K562 (cell line): ENCODE results near the gene ANKH. TPM values are rescaled to one million over a fixed set of nuclear protein-coding genes. Genes with fewer than 3 reads are reported as not detected.

Source experiments
- ATAC-seq: fragments of 200-7000 bp; cut with Tn5 transposase; 3 replicates; pipeline ENCODE4 v1.9.1; 2020; ENCODE audit warnings: moderate library complexity
- BruUV-seq: library from RNA; stranded (reverse); fragments of 400-500 nt; replicated peaks from 2 replicates; lab custom pipeline; 2021; lab: Mats Ljungman, UMichigan
- CTCF ChIA-PET: fragments of 300-600 bp; formaldehyde crosslinking; extraction: SDS; loops from one replicate; lab custom pipeline; 2021; ENCODE audit warnings: low intra/inter-chr PET ratio; lab: Yijun Ruan, JAX
- POLR2A ChIA-PET: fragments of 300-600, 350-650 bp; sonication (Branson Sonifier 250); formaldehyde crosslinking; extraction: SDS; loops from one replicate; lab custom pipeline; 2021; ENCODE audit warnings: antibody characterized with exemption, inconsistent platforms; lab: Yijun Ruan, JAX
- DNase-seq, 4 experiments: peaks; one replicate each; pipeline versions ENCODE4 v3.0.0 to v3.0.0-alpha.2; 2011 to 2018; ENCODE audit warnings: low spot score in 3 of 4, mixed read lengths in 3 of 4; ENCODE audit errors: extremely low read depth in 1 of 4
- FAIRE-seq: peaks from 2 replicates; lab custom pipeline; 2011; peaks lifted over from hg19 to GRCh38; lab: Jason Lieb, UNC
- H2AFZ ChIP-seq: 2 replicates; pipeline ENCODE4 v1.6.0; 2011; ENCODE audit warnings: low read depth, low read length, control low read depth, inconsistent platforms
- H3K27ac ChIP-seq: fragments of 200-600 bp; 3 replicates; pipeline ENCODE4 v1.8.0; 2011; ENCODE audit warnings: low read depth, mild to moderate bottlenecking, control low read depth, inconsistent platforms, low read length, moderate library complexity, mixed read lengths; ENCODE audit errors: extremely low read depth
- H3K27me3 ChIP-seq, 2 experiments: fragments of 300-600 bp in 1 of 2; 2 replicates in 1 of 2; 3 replicates in 1 of 2; pipeline versions ENCODE4 v1.6.0 to v1.8.0; 2011; ENCODE audit warnings: inconsistent platforms in 2 of 2, low read length in 2 of 2, mild to moderate bottlenecking in 1 of 2, mixed read lengths in 1 of 2, moderate library complexity in 1 of 2; ENCODE audit not compliant: control insufficient read depth in 2 of 2, insufficient read depth in 2 of 2
- H3K36me3 ChIP-seq: fragments of 300-600 bp; 3 replicates; pipeline ENCODE4 v1.8.0; 2011; ENCODE audit warnings: mild to moderate bottlenecking, low read length, inconsistent platforms; ENCODE audit not compliant: control insufficient read depth, insufficient read depth
- H3K4me1 ChIP-seq, 2 experiments: fragments of 200-600 bp in 1 of 2; replicated peaks in 1 of 2; 2 replicates in 1 of 2; 3 replicates in 1 of 2; pipeline versions ENCODE4 v1.5.1 to v1.8.0; 2011; ENCODE audit warnings: inconsistent platforms in 2 of 2, low read length in 2 of 2, mild to moderate bottlenecking in 1 of 2, mixed read lengths in 1 of 2, moderate library complexity in 1 of 2; ENCODE audit not compliant: control insufficient read depth in 2 of 2, insufficient read depth in 2 of 2
- H3K4me2 ChIP-seq: 2 replicates; pipeline ENCODE4 v1.6.1; 2011; ENCODE audit warnings: low read length, control low read depth, inconsistent platforms, mixed read lengths; ENCODE audit not compliant: insufficient read depth
- H3K4me3 ChIP-seq: fragments of 200-600 bp; sonication (generic), shearing (Covaris generic); 2 replicates; pipeline ENCODE4 v1.5.1; 2016; ENCODE audit warnings: control low read depth, inconsistent platforms
- H3K79me2 ChIP-seq: fragments of 200-600 bp; 3 replicates; pipeline ENCODE4 v1.8.0; 2011; ENCODE audit warnings: low read length, inconsistent platforms; ENCODE audit not compliant: control insufficient read depth, insufficient read depth
- H3K9ac ChIP-seq, 2 experiments: 2 replicates each; pipeline versions ENCODE4 v1.6.0 to v1.6.1; 2011; ENCODE audit warnings: low read depth in 2 of 2, low read length in 2 of 2, control low read depth in 1 of 2, inconsistent platforms in 1 of 2, mild to moderate bottlenecking in 1 of 2, mixed read lengths in 1 of 2; ENCODE audit not compliant: insufficient read depth in 1 of 2
- H3K9me1 ChIP-seq: one replicate; pipeline ENCODE4 v1.6.0; 2011; ENCODE audit warnings: inconsistent platforms, mild to moderate bottlenecking, low read length, moderate library complexity; ENCODE audit not compliant: control insufficient read depth, insufficient read depth
- H3K9me3 ChIP-seq: replicated peaks from 2 replicates; pipeline ENCODE4 v1.5.1; 2011; ENCODE audit warnings: low read depth, low read length, inconsistent platforms; ENCODE audit not compliant: control insufficient read depth, insufficient read depth
- H4K20me1 ChIP-seq: replicated peaks from 2 replicates; pipeline ENCODE4 v1.6.1; 2011; ENCODE audit warnings: low read length, inconsistent platforms, mixed read lengths; ENCODE audit not compliant: control insufficient read depth, insufficient read depth
- HMBOX1 ChIP-seq: sonication (generic); IDR thresholded peaks from 2 replicates; pipeline ENCODE4 v1.6.1; 2016
- SPI1 ChIP-seq: IDR thresholded peaks from 2 replicates; pipeline ENCODE4 v1.6.1; 2011; ENCODE audit warnings: low read depth, low read length, control low read depth, borderline replicate concordance
- WGBS: fragments of 100-300 bp; shearing (Covaris generic); methylation state at CpG from one replicate; pipeline ENCODE4 v1.1.6; 2016; ENCODE audit warnings: low coverage, mixed read lengths; ENCODE audit not compliant: insufficient coverage; ENCODE audit errors: missing lambda C conversion rate; 5-methylcytosine and 5-hydroxymethylcytosine counted together
- in situ Hi-C: fragments of 300-500 bp; cut with MboI; formaldehyde crosslinking; loops from 4 replicates; pipeline ENCODE4 v1.15.0; 2018; ENCODE audit warnings: inconsistent platforms, mixed read lengths
- intact Hi-C: fragments of 100-400 bp; cut with micrococcal nuclease; formaldehyde crosslinking; loops from 2 replicates; pipeline ENCODE4 v1.14.2; 2022
- polyA plus RNA-seq, 8 experiments: library from polyadenylated mRNA; depleted of rRNA in 4 of 8; stranded (reverse) in 5 of 8; unstranded in 3 of 8; fragments of >200 nt; fragmentation: Nextera tagmentation in 2 of 8; fragmentation: Illumina TruSeq in 1 of 8; extraction: Ambion mirVana in 2 of 8; extraction: Trizol in 1 of 8; gene quantifications; 2 replicates each; pipeline versions ENCODE4 v1.2.1 to v1.2.3, GENCODE V29; 2011 to 2014; ENCODE audit warnings: inconsistent platforms in 1 of 8, missing spikeins in 1 of 8
- total RNA-seq, 7 experiments: library from RNA; depleted of rRNA in 6 of 7; stranded (reverse); fragments of >200 nt in 6 of 7; fragmentation: Illumina TruSeq in 2 of 7; extraction: Trizol in 2 of 7; gene quantifications; 2 replicates each; pipeline versions ENCODE4 v1.2.1 to v1.2.3, GENCODE V29; 2011 to 2021; ENCODE audit warnings: low replicate concordance in 1 of 7

ANKH gene
- total and polyA plus RNA-seq, 9 of the 15 experiments (the other 6 are each of a cell fraction or from before 2014, with no cell fraction given): 0.79 to 12.2 (median 4.5) TPM

GRCh38 chr5:14723701-14724132, 147.9 kb downstream of the ANKH start:
- ATAC-seq: no peak
- no TSS peak for BruUV-seq

More at GRCh38 chr5:14723701-14724132, 147.9 kb downstream of the ANKH start:
- Histone ChIP-seq H2AFZ (no peak overlapping the region), H3K79me2 (no peaks in the 10 kb centered on the region), H3K4me1 (peaks cover 0 to 6% of the 10 kb centered on the region in 2 experiments; a peak in 3 of 5 replicates), H3K27me3 (peaks cover 10 to 26% of the 10 kb centered on the region in 2 experiments), H3K27ac (no peak overlapping the region), H3K4me2 (no peak overlapping the region), H3K9me3 (no peaks in the 10 kb centered on the region), H3K9ac (no peak overlapping the region), H3K4me3 (no peak overlapping the region), H3K36me3 (no peaks in the 10 kb centered on the region), H3K9me1 (no peaks in the 10 kb centered on the region), H4K20me1 (no peaks in the 10 kb centered on the region; the same call in 1 of the 2 replicates)
- 26% methylated on average over 4 of the region's 4 CpGs for whole genome bisulfite sequencing
- intact Hi-C loops (loop anchor here (10.0 kb wide), 1 partner anchor 151 kb away; the partner anchor contains the start of gene ANKH), in situ Hi-C loops (no loop called here)
- ChIA-PET POLR2A (interaction anchor here (0.9 to 1.6 kb wide), 2 partner anchors 9 to 21 kb away, joined by 3 to 8 read pairs; no protein-coding TSS in a partner anchor), CTCF (no interaction called here)
- no peak for TF ChIP-seq HMBOX1
- TF ChIP-seq SPI1: peak; percentile 18; the same call in 1 of the 2 replicates
- FAIRE-seq (no peak), DNase-seq (no peak)
